Measurements from ENCODE around the gene LPIN1. TPM values are rescaled to one million over a fixed set of nuclear protein-coding genes. Genes with fewer than 3 reads are reported as not detected.
"Not testable (repeated sequence)": the region's sequence is repeated elsewhere in the genome, so short reads cannot be mapped to it uniquely, and the experiment has no call there.

The LPIN1 gene
- total and polyA plus RNA-seq, 2 of the 8 experiments (the other 6 are each of a cell fraction or from before 2014, with no cell fraction given) = 4.3 to 9.8 TPM

GRCh38 chr2:11732587-11732986 lies 13.8 kb upstream of the LPIN1 start (continued):
- TF ChIP-seq ATF3 (IDR thresholded peaks at IDR 0.05; ENCODE audit: insufficient read depth, low read depth, low read length) = no peak
- TF ChIP-seq RAD21 (IDR thresholded peaks at IDR 0.05 in 1 of 2, conservative IDR thresholded peaks at IDR 0.05 in 1 of 2; ENCODE audit: low read depth in 2 of 2, low read length in 2 of 2) = no peak
- no peak for TF ChIP-seq RNF2 (IDR thresholded peaks at IDR 0.05; ENCODE audit: borderline replicate concordance, low read depth, low read length, missing control alignments, poor library complexity, severe bottlenecking)

GRCh38 chr2:11737852-11738251 lies 8.6 kb upstream of the LPIN1 start:
- H2AFZ ChIP-seq (ENCODE audit: low read length); H2BK120ac ChIP-seq (replicated peaks; ENCODE audit: low read depth, low read length); H3K9me3 ChIP-seq (ENCODE audit: insufficient read depth in 2 of 2, low read depth in 1 of 2, low read length in 1 of 2); H4K8ac ChIP-seq (ENCODE audit: extremely low read depth, insufficient read depth, low read length); H3K4me2 ChIP-seq (ENCODE audit: insufficient read depth in 1 of 2, low read depth in 2 of 2, low read length in 2 of 2); H3K23me2 ChIP-seq (ENCODE audit: low read depth, low read length); H3K56ac ChIP-seq (replicated peaks; ENCODE audit: insufficient read length, low read depth, low read length); H3K36me3 ChIP-seq (ENCODE audit: control insufficient read depth in 2 of 4, insufficient read depth in 4 of 4, low read length in 3 of 4); H2BK5ac ChIP-seq (ENCODE audit: low read depth, low read length); H3K4me3 ChIP-seq (ENCODE audit: extremely low read depth in 1 of 4, insufficient read depth in 2 of 4, low read depth in 3 of 4, low read length in 4 of 4); H2AK5ac ChIP-seq (ENCODE audit: low read depth, low read length); H3K14ac ChIP-seq (ENCODE audit: insufficient read length); H3K27me3 ChIP-seq (replicated peaks in 1 of 4; ENCODE audit: control insufficient read depth in 3 of 4, extremely low read depth in 1 of 4, insufficient read depth in 3 of 4, low read length in 3 of 4); DNase-seq (ENCODE audit: low read depth in 1 of 2, low spot score in 2 of 2); H4K5ac ChIP-seq (ENCODE audit: insufficient read length, low read depth, low read length); H2BK20ac ChIP-seq (ENCODE audit: low read length); POLR2A ChIA-PET (ENCODE audit: partially characterized antibody); H2BK12ac ChIP-seq (ENCODE audit: low read depth, low read length); H4K20me1 ChIP-seq (replicated peaks in 1 of 2; ENCODE audit: control insufficient read depth in 1 of 2, insufficient read depth in 2 of 2, low read length in 2 of 2); H3K4me1 ChIP-seq (replicated peaks in 1 of 4; ENCODE audit: control insufficient read depth in 3 of 4, insufficient read depth in 4 of 4, low read length in 3 of 4); H3K4ac ChIP-seq (replicated peaks; ENCODE audit: insufficient read length, low read depth, low read length); H3K27ac ChIP-seq (ENCODE audit: low read depth, low read length); H2BK15ac ChIP-seq (ENCODE audit: low read length); H3K18ac ChIP-seq (ENCODE audit: extremely low read depth, low read length); H3K79me2 ChIP-seq (ENCODE audit: control insufficient read depth in 1 of 2, insufficient read depth in 2 of 2, low read length in 2 of 2); H3K23ac ChIP-seq (ENCODE audit: insufficient read length); FAIRE-seq; H4K91ac ChIP-seq (replicated peaks; ENCODE audit: insufficient read length, low read length); H3K9ac ChIP-seq (replicated peaks in 1 of 4; ENCODE audit: extremely low read depth in 1 of 4, low read depth in 3 of 4, low read length in 3 of 4); H3K79me1 ChIP-seq (ENCODE audit: low read depth, low read length): not testable (repeated sequence)
- CTCF ChIA-PET (ENCODE audit: partially characterized antibody) = interaction anchor here (1.2 to 10.4 kb wide), 12 partner anchors 8 to 92 kb away, joined by 3 to 217 read pairs (median 8); partner anchors contain the start of gene LPIN1
- 80% methylated on average over 2 of the region's 2 CpGs; no CpG with 5 or more reads in 1 of the 2 experiments for WGBS, 2 experiments (ENCODE audit: extremely low coverage in 1 of 2, insufficient coverage in 1 of 2, insufficient read length in 1 of 2, insufficient replicate concordance in 2 of 2, low coverage in 1 of 2, low lambda C conversion rate in 2 of 2, missing lambda C conversion rate in 1 of 2)

All from H1 (cell line).